PC-3 (cell line): ENCODE data around the gene MAS1L. TPM values are rescaled to one million over a fixed set of nuclear protein-coding genes. Genes with fewer than 3 reads are reported as not detected.

ENCODE experiments used
- ATAC-seq: fragments of 200-7000 bp; cut with Tn5 transposase; 2 replicates; pipeline ENCODE4 v1.9.1; 2020; ENCODE audit warnings: mild to moderate bottlenecking, moderate library complexity
- BruUV-seq: library from RNA; stranded (reverse); fragments of 400-500 nt; replicated peaks from 2 replicates; lab custom pipeline; 2021; lab: Mats Ljungman, UMichigan
- CTCF ChIA-PET: fragments of 300-600 bp; sonication (Branson Sonifier 250); formaldehyde crosslinking; loops from one replicate; lab custom pipeline; 2022; ENCODE audit warnings: antibody characterized with exemption; lab: Charles Lee
- POLR2A ChIA-PET: fragments of 300-600 bp; sonication (Branson Sonifier 250); formaldehyde crosslinking; loops from one replicate; lab custom pipeline; 2022; ENCODE audit warnings: antibody characterized with exemption; ENCODE audit not compliant: unreplicated experiment; lab: Charles Lee
- DNase-seq: peaks from one replicate; pipeline ENCODE4 v3.0.0-alpha.2; 2015
- H2AFZ ChIP-seq: fragments of 300-600 bp; sonication (generic); 2 replicates; pipeline ENCODE4 v1.6.0; 2016; ENCODE audit warnings: antibody characterized with exemption, low read length
- H3F3A ChIP-seq: fragments of 300-600 bp; sonication (generic); one replicate; pipeline ENCODE4 v1.6.0; 2017; ENCODE audit warnings: antibody characterized with exemption, low read length, control low read depth, mild to moderate bottlenecking; ENCODE audit not compliant: unreplicated experiment
- H3K27ac ChIP-seq: fragments of 300-600 bp; sonication (generic); 2 replicates; pipeline ENCODE4 v1.5.1; 2016; ENCODE audit warnings: mild to moderate bottlenecking, low read length
- H3K27me3 ChIP-seq: fragments of 300-600 bp; sonication (generic); 2 replicates; pipeline ENCODE4 v1.6.1; 2016; ENCODE audit warnings: low read length, mixed read lengths
- H3K36me3 ChIP-seq: fragments of 300-600 bp; sonication (generic); 2 replicates; pipeline ENCODE4 v1.6.1; 2016; ENCODE audit warnings: low read depth, mixed run types, low read length, mixed read lengths
- H3K4me1 ChIP-seq: fragments of 300-600 bp; sonication (generic); 2 replicates; pipeline ENCODE4 v1.5.1; 2016; ENCODE audit warnings: low read length; ENCODE audit not compliant: insufficient read depth
- H3K4me2 ChIP-seq: fragments of 300-600 bp; sonication (generic); 2 replicates; pipeline ENCODE4 v1.6.0; 2016; ENCODE audit warnings: low read length
- H3K4me3 ChIP-seq: fragments of 300-600 bp; sonication (generic); 2 replicates; pipeline ENCODE4 v1.5.1; 2016; ENCODE audit warnings: mild to moderate bottlenecking, low read length, mixed read lengths
- H3K79me2 ChIP-seq: fragments of 300-600 bp; sonication (generic); 2 replicates; pipeline ENCODE4 v1.6.1; 2017; ENCODE audit warnings: low read length, mixed read lengths
- H3K9ac ChIP-seq: fragments of 300-600 bp; sonication (generic); 2 replicates; pipeline ENCODE4 v1.6.0; 2016; ENCODE audit warnings: mild to moderate bottlenecking, low read length
- H3K9me2 ChIP-seq: fragments of 300-600 bp; sonication (generic); replicated peaks from 2 replicates; pipeline ENCODE4 v1.6.1; 2016; ENCODE audit warnings: mixed run types, low read length, mixed read lengths
- H3K9me3 ChIP-seq: fragments of 300-600 bp; sonication (generic); 2 replicates; pipeline ENCODE4 v1.6.1; 2016; ENCODE audit warnings: low read length, mixed read lengths
- H4K20me1 ChIP-seq: fragments of 300-600 bp; sonication (generic); 2 replicates; pipeline ENCODE4 v1.6.1; 2016; ENCODE audit warnings: low read length, mixed read lengths
- CTCF ChIP-seq: fragments of 300-600 bp; sonication (generic); conservative IDR thresholded peaks from 2 replicates; pipeline ENCODE4 v1.5.1; 2017; ENCODE audit warnings: antibody characterized with exemption, low read depth, mild to moderate bottlenecking, low read length
- EZH2 ChIP-seq: fragments of 300-600 bp; sonication (generic); IDR thresholded peaks from one replicate; pipeline ENCODE4 v1.6.1; 2017; ENCODE audit warnings: antibody characterized with exemption, mild to moderate bottlenecking, low read length; ENCODE audit not compliant: unreplicated experiment
- EZH2phosphoT487 ChIP-seq: fragments of 300-600 bp; sonication (generic); IDR thresholded peaks from 2 replicates; pipeline ENCODE4 v1.6.1; 2018; ENCODE audit warnings: mild to moderate bottlenecking, antibody characterized with exemption, low read length, borderline replicate concordance
- intact Hi-C: fragments of 100-400 bp; cut with micrococcal nuclease; formaldehyde crosslinking; loops from 2 replicates; pipeline ENCODE4 v1.9.0; 2023
- total RNA-seq: library from RNA; depleted of rRNA; stranded (reverse); fragments of >200 nt; gene quantifications from 2 replicates; pipeline ENCODE4 v1.2.3, GENCODE V29; 2014

MAS1L gene
- total RNA-seq, 1 experiment from 2014 or later, result not detected

- Histone ChIP-seq H3F3A (no peaks in the 10 kb centered on the region), H3K36me3 (no peaks in the 10 kb centered on the region), H3K27me3 (peaks cover 60% of the 10 kb centered on the region), H3K9me3 (no peaks in the 10 kb centered on the region), H4K20me1 (no peaks in the 10 kb centered on the region), H3K27ac (no peak overlapping the region), H3K4me2 (no peak overlapping the region), H3K9me2 (no peaks in the 10 kb centered on the region), H2AFZ (no peak overlapping the region), H3K79me2 (no peaks in the 10 kb centered on the region), H3K9ac (no peak overlapping the region), H3K4me3 (no peak overlapping the region), H3K4me1 (no peaks in the 10 kb centered on the region)
- DNase-seq (no peak), ATAC-seq (no peak)
- ChIA-PET CTCF (no interaction called here), POLR2A (no interaction called here)
- intact Hi-C loops, result no loop called here
- TF ChIP-seq EZH2 (no peak), EZH2phosphoT487 (no peak), CTCF (no peak)
- no TSS peak for BruUV-seq
Measured at GRCh38 chr6:29496961-29497360, 9.2 kb upstream of the MAS1L start.

- TF ChIP-seq CTCF (no peak), EZH2 (no peak), EZH2phosphoT487 (no peak)
- ChIA-PET CTCF (no interaction called here), POLR2A (no interaction called here)
- no TSS peak for BruUV-seq
- Histone ChIP-seq H3K36me3 (no peaks in the 10 kb centered on the region), H3K4me3 (no peak overlapping the region), H3K9me3 (no peaks in the 10 kb centered on the region), H3K27me3 (peaks cover 46% of the 10 kb centered on the region), H3K9me2 (no peaks in the 10 kb centered on the region), H2AFZ (no peak overlapping the region), H3K4me1 (no peaks in the 10 kb centered on the region), H3K4me2 (no peak overlapping the region), H3K9ac (no peak overlapping the region), H4K20me1 (no peaks in the 10 kb centered on the region), H3K79me2 (no peaks in the 10 kb centered on the region), H3F3A (no peaks in the 10 kb centered on the region), H3K27ac (no peak overlapping the region)
- no peak for DNase-seq
- intact Hi-C loops, result no loop called here
- ATAC-seq, result no peak
Measured at GRCh38 chr6:29495571-29495970, 7.8 kb upstream of the MAS1L start.

GRCh38 chr6:29494131-29494530 lies 6.4 kb upstream of the MAS1L start:
- POLR2A ChIA-PET, result no interaction called here
- Histone ChIP-seq H2AFZ (no peak overlapping the region), H3K4me3 (no peak overlapping the region), H4K20me1 (no peaks in the 10 kb centered on the region), H3K79me2 (no peaks in the 10 kb centered on the region), H3K9me3 (no peaks in the 10 kb centered on the region), H3F3A (no peaks in the 10 kb centered on the region), H3K9me2 (no peaks in the 10 kb centered on the region), H3K27ac (no peak overlapping the region), H3K4me1 (no peaks in the 10 kb centered on the region), H3K9ac (no peak overlapping the region), H3K36me3 (no peaks in the 10 kb centered on the region), H3K27me3 (peaks cover 33% of the 10 kb centered on the region; the same call in 1 of the 2 replicates), H3K4me2 (no peak overlapping the region)
- no peak for DNase-seq
- CTCF ChIA-PET, result no interaction called here
- no peak for ATAC-seq
- no TSS peak for BruUV-seq
- intact Hi-C loops, result no loop called here
- no peak for TF ChIP-seq EZH2
- no peak for TF ChIP-seq CTCF
- no peak for TF ChIP-seq EZH2phosphoT487
